ENCODE results near the gene FRMD1.

Gene FRMD1

GRCh38 chr6:168093634-168094033 lies 14.6 kb upstream of the FRMD1 start:
- no peak for DNase-seq

- no peak for DNase-seq
Measured at GRCh38 chr6:168093071-168093505, 14.1 kb upstream of the FRMD1 start.

- no peak for DNase-seq
Measured at GRCh38 chr6:168092541-168092940, 13.5 kb upstream of the FRMD1 start.

- no peak for DNase-seq
Measured at GRCh38 chr6:168091381-168092264, 12.6 kb upstream of the FRMD1 start.

GRCh38 chr6:168090706-168091105 lies 11.7 kb upstream of the FRMD1 start:
- DNase-seq, result no peak

GRCh38 chr6:168090064-168090690 lies 11.2 kb upstream of the FRMD1 start:
- DNase-seq, result no peak

GRCh38 chr6:168089186-168090063 lies 10.4 kb upstream of the FRMD1 start:
- DNase-seq, result no peak

- DNase-seq, result no peak
Measured at GRCh38 chr6:168088161-168089053, 9.4 kb upstream of the FRMD1 start.

- no peak for DNase-seq
Measured at GRCh38 chr6:168087436-168088160, 8.6 kb upstream of the FRMD1 start.

- DNase-seq, result no peak
Measured at GRCh38 chr6:168086616-168087015, 7.6 kb upstream of the FRMD1 start.

- no peak for DNase-seq
Measured at GRCh38 chr6:168086066-168086465, 7.1 kb upstream of the FRMD1 start.

- no peak for DNase-seq
Measured at GRCh38 chr6:168084465-168085160, 5.6 kb upstream of the FRMD1 start.

GRCh38 chr6:168083514-168083885 lies 4.5 kb upstream of the FRMD1 start:
- DNase-seq, result no peak

GRCh38 chr6:168082860-168083513 lies 4.0 kb upstream of the FRMD1 start:
- DNase-seq, result no peak

GRCh38 chr6:168081858-168082546 lies 3.0 kb upstream of the FRMD1 start:
- DNase-seq, result no peak

GRCh38 chr6:168080393-168081077 lies 1.5 kb upstream of the FRMD1 start:
- DNase-seq, result no peak

- DNase-seq, result no peak
Measured at GRCh38 chr6:168078175-168078942, 653 bp downstream of the FRMD1 start.

GRCh38 chr6:168077401-168077800 lies 1.6 kb downstream of the FRMD1 start:
- DNase-seq, result peak in 1 of 5 experiments; percentile 60

Measured in T-helper 2 cell (primary cell).